Left lung (tissue), 10 donors: ENCODE measurements around the gene SLC27A2. TPM values are rescaled to one million over a fixed set of nuclear protein-coding genes. Genes with fewer than 3 reads are reported as not detected.
A peak's percentile ranks its signal among the peaks of the same experiment; 100 is the strongest.

Experiments used
- ATAC-seq: fragments of 200-7000 bp; cut with Tn5 transposase; one replicate; pipeline ENCODE4 v1.9.1; 2020; ENCODE audit warnings: moderate library complexity
- DNase-seq, 4 donors: peaks; one replicate each; pipeline ENCODE4 v3.0.0-alpha.2; 2013 to 2020
- H3K27ac ChIP-seq, 2 donors: fragments of 200-600 bp; sonication (generic) in 1 of 2; one replicate each; pipeline versions ENCODE4 v1.5.0 to v1.8.0; 2020 to 2021
- H3K27me3 ChIP-seq, 2 donors: fragments of 200-600 bp; sonication (generic) in 1 of 2; one replicate each; pipeline versions ENCODE4 v1.5.0 to v1.8.0; 2020 to 2021
- H3K36me3 ChIP-seq, 2 donors: fragments of 200-600 bp; sonication (generic) in 1 of 2; one replicate each; pipeline versions ENCODE4 v1.5.0 to v1.8.0; 2020 to 2021
- H3K4me1 ChIP-seq, 2 donors: fragments of 200-600 bp; one replicate each; pipeline ENCODE4 v1.8.0; 2021
- H3K4me3 ChIP-seq, 2 donors: fragments of 200-600 bp; sonication (generic) in 1 of 2; one replicate each; pipeline versions ENCODE4 v1.5.0 to v1.8.0; 2020 to 2021; ENCODE audit warnings: mild to moderate bottlenecking in 1 of 2
- H3K9me3 ChIP-seq, 2 donors: fragments of 200-600 bp; sonication (generic) in 1 of 2; one replicate each; pipeline versions ENCODE4 v1.5.0 to v1.8.0; 2020 to 2021
- CTCF ChIP-seq, 2 donors: fragments of 200-600 bp; sonication (generic) in 1 of 2; IDR thresholded peaks; one replicate each; pipeline versions ENCODE4 v1.5.0 to v1.8.0; 2021; ENCODE audit warnings: antibody characterized with exemption in 2 of 2
- intact Hi-C, 2 donors: fragments of 100-400 bp; cut with DNase I; formaldehyde crosslinking; loops; one replicate each; pipeline versions ENCODE4 v1.11.2 to v1.14.2; 2022
- polyA plus RNA-seq, 6 donors: library from polyadenylated mRNA; unstranded; fragments of 120-200 nt; gene quantifications; one replicate each; pipeline ENCODE4 v1.2.1, GENCODE V29; 2013; ENCODE audit not compliant: insufficient read length in 6 of 6
- total RNA-seq, 2 donors: library from RNA; stranded (reverse); fragmentation: NEBNext Ultra II Directional; extraction: Animal tissue kit (Norgen Biotek cat#: 25700); gene quantifications; one replicate each; pipeline ENCODE4 v1.2.1, GENCODE V29; 2021
- donor health status: DM: no; HTN: yes; CAD: no.
- donor health status: DM: no; HTN: no; CAD: no.

SLC27A2 gene
- total and polyA plus RNA-seq, 8 donors: 2.0 to 11.3 (median 5.4) TPM

GRCh38 chr15:50260969-50261496 lies 79.0 kb downstream of the SLC27A2 start:
- Histone ChIP-seq H3K4me3 (no peak overlapping the region), H3K27ac (no peak overlapping the region), H3K36me3 (no peaks in the 10 kb centered on the region), H3K4me1 (peaks cover 0 to 34% of the 10 kb centered on the region in 2 donors), H3K27me3 (no peaks in the 10 kb centered on the region), H3K9me3 (no peaks in the 10 kb centered on the region)
- ATAC-seq: peak; percentile 21
- no peak for TF ChIP-seq CTCF (IDR thresholded peaks at IDR 0.05)
- intact Hi-C loops: no loop called here
- no peak for DNase-seq

GRCh38 chr15:50261981-50262380 lies 80.0 kb downstream of the SLC27A2 start:
- no peaks in the 10 kb centered on the region for H3K27me3 ChIP-seq
- no peaks in the 10 kb centered on the region for H3K9me3 ChIP-seq
- no peak for DNase-seq
- H3K4me1 ChIP-seq: peaks cover 0 to 30% of the 10 kb centered on the region in 2 donors
- no peak overlapping the region for H3K4me3 ChIP-seq
- no peak overlapping the region for H3K27ac ChIP-seq
- TF ChIP-seq CTCF (IDR thresholded peaks at IDR 0.05): no peak
- no peaks in the 10 kb centered on the region for H3K36me3 ChIP-seq
- intact Hi-C loops: no loop called here
- no peak for ATAC-seq

GRCh38 chr15:50262533-50262932 lies 80.5 kb downstream of the SLC27A2 start:
- intact Hi-C loops: no loop called here
- TF ChIP-seq CTCF (IDR thresholded peaks at IDR 0.05): no peak
- DNase-seq (no peak), ATAC-seq (no peak)
- Histone ChIP-seq H3K36me3 (no peaks in the 10 kb centered on the region), H3K9me3 (no peaks in the 10 kb centered on the region), H3K27me3 (no peaks in the 10 kb centered on the region), H3K4me3 (no peak overlapping the region), H3K4me1 (peaks cover 0 to 29% of the 10 kb centered on the region in 2 donors), H3K27ac (no peak overlapping the region)

- DNase-seq: no peak
- H3K27me3 ChIP-seq: no peaks in the 10 kb centered on the region
- no peak for TF ChIP-seq CTCF (IDR thresholded peaks at IDR 0.05)
- H3K27ac ChIP-seq: no peak within 1 kb of the TSS
- H3K9me3 ChIP-seq: no peaks in the 10 kb centered on the region
- peaks cover 0 to 16% of the 10 kb centered on the region in 2 donors for H3K4me1 ChIP-seq
- no peaks in the 10 kb centered on the region for H3K36me3 ChIP-seq
- intact Hi-C loops: no loop called here
- ATAC-seq: no peak
- H3K4me3 ChIP-seq: no peak within 1 kb of the TSS
Observed at GRCh38 chr15:50265620-50266019, 83.6 kb downstream of the SLC27A2 start, which contains the start of gene HDC. HDC (minus strand) TSS chr15:50265726; CDS start chr15:50265623, 103 bp downstream.

GRCh38 chr15:50267577-50267976 lies 85.6 kb downstream of the SLC27A2 start:
- no peak overlapping the region for H3K4me3 ChIP-seq
- H3K9me3 ChIP-seq: no peaks in the 10 kb centered on the region
- ATAC-seq: no peak
- H3K4me1 ChIP-seq: peaks cover 0 to 4% of the 10 kb centered on the region in 2 donors
- no peak overlapping the region for H3K27ac ChIP-seq
- no peak for DNase-seq
- intact Hi-C loops: no loop called here
- H3K27me3 ChIP-seq: no peaks in the 10 kb centered on the region
- H3K36me3 ChIP-seq: no peaks in the 10 kb centered on the region
- TF ChIP-seq CTCF (IDR thresholded peaks at IDR 0.05): no peak
